Mesothelial cell of epicardium (in vitro differentiated cells): ENCODE data around the gene C19orf85. TPM values are rescaled to one million over a fixed set of nuclear protein-coding genes. Genes with fewer than 3 reads are reported as not detected.

Source experiments
- DNase-seq, 2 experiments: peaks; one replicate each; pipeline ENCODE4 v3.0.0; 2021; ENCODE audit warnings: low spot score in 2 of 2; ENCODE audit not compliant: unreplicated experiment in 2 of 2
- H3K27ac Mint-ChIP-seq: 2 replicates; pipeline ENCODE4 v1.8.0; 2021; ENCODE audit warnings: mixed read lengths
- H3K27me3 Mint-ChIP-seq: 2 replicates; pipeline ENCODE4 v1.8.0; 2021; ENCODE audit warnings: low read depth, mixed read lengths
- H3K36me3 Mint-ChIP-seq: 2 replicates; pipeline ENCODE4 v1.8.0; 2021; ENCODE audit warnings: mixed read lengths
- H3K4me1 Mint-ChIP-seq: 2 replicates; pipeline ENCODE4 v1.8.0; 2021; ENCODE audit warnings: mixed read lengths
- H3K4me3 Mint-ChIP-seq: 2 replicates; pipeline ENCODE4 v1.8.0; 2021; ENCODE audit warnings: mild to moderate bottlenecking, moderate library complexity, mixed read lengths
- H3K9me3 Mint-ChIP-seq: 2 replicates; pipeline ENCODE4 v1.8.0; 2021; ENCODE audit warnings: mixed read lengths
- total RNA-seq: library from RNA; stranded (reverse); gene quantifications from 3 replicates; pipeline ENCODE4 v1.2.1, GENCODE V29; 2021
- TF ChIP-seq, protein P1 (sequence below): fragments of 200-600 bp; sonication (generic); IDR thresholded peaks from one replicate; pipeline ENCODE4 v1.5.0; 2021; ENCODE audit warnings: antibody characterized with exemption; ENCODE audit not compliant: unreplicated experiment

Gene C19orf85
- total RNA-seq, 1 donor from 2014 or later: not detected

DNA sequence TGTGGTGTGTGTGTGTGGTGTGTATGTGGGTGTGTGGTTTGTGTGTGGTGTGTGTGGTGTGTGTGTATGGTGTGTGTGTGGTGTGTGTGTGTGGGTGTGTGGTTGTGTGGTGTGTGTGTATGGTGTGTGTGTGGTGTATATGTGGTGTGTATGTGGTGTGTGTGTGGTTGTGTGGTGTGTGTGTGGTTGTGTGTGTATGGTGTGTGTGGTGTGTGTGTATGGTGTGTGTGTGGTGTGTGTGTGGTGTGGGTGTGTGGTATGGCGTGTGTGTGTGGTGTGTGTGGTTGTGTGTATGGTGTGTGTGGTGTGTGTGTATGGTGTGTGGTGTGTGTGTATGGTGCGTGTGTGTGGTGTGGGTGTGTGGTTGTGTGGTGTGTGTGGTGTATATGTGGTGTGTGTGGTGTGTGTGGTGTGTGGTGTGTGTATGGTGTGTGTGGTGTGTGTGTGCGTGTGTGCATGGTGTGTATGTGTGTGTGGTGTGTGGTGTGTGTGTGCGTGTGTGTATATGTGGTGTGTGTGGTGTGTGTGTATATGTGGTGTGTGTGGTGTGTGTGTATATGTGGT, 30.1 kb downstream of the C19orf85 start:
- no peak for DNase-seq
- Mint-ChIP-seq H3K27ac (no peak overlapping the region), H3K27me3 (peaks cover 28% of the 10 kb centered on the region), H3K9me3 (peaks cover 5% of the 10 kb centered on the region), H3K4me1 (peaks cover 3% of the 10 kb centered on the region), H3K36me3 (no peaks in the 10 kb centered on the region), H3K4me3 (no peak overlapping the region)
- TF ChIP-seq, protein P1, sequence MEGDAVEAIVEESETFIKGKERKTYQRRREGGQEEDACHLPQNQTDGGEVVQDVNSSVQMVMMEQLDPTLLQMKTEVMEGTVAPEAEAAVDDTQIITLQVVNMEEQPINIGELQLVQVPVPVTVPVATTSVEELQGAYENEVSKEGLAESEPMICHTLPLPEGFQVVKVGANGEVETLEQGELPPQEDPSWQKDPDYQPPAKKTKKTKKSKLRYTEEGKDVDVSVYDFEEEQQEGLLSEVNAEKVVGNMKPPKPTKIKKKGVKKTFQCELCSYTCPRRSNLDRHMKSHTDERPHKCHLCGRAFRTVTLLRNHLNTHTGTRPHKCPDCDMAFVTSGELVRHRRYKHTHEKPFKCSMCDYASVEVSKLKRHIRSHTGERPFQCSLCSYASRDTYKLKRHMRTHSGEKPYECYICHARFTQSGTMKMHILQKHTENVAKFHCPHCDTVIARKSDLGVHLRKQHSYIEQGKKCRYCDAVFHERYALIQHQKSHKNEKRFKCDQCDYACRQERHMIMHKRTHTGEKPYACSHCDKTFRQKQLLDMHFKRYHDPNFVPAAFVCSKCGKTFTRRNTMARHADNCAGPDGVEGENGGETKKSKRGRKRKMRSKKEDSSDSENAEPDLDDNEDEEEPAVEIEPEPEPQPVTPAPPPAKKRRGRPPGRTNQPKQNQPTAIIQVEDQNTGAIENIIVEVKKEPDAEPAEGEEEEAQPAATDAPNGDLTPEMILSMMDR: no peak

DNA sequence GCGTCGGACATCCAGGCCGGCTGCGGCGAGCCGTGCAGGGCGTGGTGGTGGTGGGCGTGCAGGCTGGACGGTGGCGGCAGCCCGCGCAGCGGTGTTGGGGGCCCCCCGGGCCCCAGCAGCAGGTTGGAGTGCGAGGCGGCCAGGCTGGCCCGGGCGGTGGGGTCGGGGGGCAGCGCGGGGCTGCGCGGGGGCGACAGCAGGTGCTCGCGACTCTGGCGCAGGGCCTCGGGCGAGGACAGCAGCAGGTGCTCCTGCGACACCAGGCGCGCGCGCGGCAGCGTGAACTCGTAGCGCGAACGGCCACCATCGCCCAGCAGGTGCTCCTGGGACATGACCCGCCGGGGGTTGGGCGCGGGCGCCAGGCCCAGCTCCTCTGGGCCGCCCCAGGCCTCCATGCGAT, 31.3 kb downstream of the C19orf85 start:
- no peaks in the 10 kb centered on the region for H3K4me1 Mint-ChIP-seq
- peaks cover 21% of the 10 kb centered on the region for H3K27me3 Mint-ChIP-seq
- no peak for DNase-seq
- TF ChIP-seq, protein P1: no peak
- no peaks in the 10 kb centered on the region for H3K36me3 Mint-ChIP-seq
- H3K27ac Mint-ChIP-seq: no peak overlapping the region
- H3K9me3 Mint-ChIP-seq: peaks cover 5% of the 10 kb centered on the region
- H3K4me3 Mint-ChIP-seq: no peak overlapping the region

DNA sequence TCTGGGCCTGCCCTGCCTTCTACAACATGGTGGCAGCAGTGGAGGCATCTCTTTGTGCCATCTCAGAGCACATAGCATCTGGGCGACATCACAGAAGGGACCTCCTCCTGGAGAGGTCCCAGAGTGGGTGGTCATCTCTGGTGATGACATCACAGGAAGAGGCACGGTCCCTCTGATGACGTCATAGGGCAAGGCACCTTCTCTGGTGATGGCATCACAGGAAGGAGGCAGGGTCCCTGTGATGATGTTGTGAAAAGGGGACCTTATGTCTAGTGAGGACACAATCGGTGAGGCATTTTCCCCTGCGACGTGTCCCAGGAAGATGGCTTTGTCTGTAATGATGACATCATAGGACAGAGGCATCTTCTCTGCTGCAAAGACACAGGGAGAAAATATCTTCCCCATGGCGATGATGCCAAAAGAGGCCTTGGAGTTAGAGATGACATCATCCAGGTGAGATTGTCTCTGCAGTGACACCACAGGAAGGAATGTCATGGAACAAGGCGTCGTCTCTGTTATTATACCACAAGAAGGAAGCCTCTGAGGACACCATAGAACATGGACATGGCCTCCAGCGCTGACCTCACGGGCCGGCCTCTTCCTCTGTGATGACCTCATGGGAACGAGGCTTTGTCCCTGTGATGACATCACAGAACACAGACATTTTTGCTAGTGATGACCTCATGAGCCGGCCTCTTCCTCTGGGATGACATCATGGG, 32.2 kb downstream of the C19orf85 start:
- H3K27me3 Mint-ChIP-seq: peaks cover 16% of the 10 kb centered on the region
- H3K4me3 Mint-ChIP-seq: no peak overlapping the region
- H3K4me1 Mint-ChIP-seq: no peaks in the 10 kb centered on the region
- H3K27ac Mint-ChIP-seq: no peak overlapping the region
- TF ChIP-seq, protein P1: no peak
- H3K36me3 Mint-ChIP-seq: no peaks in the 10 kb centered on the region
- peaks cover 5% of the 10 kb centered on the region for H3K9me3 Mint-ChIP-seq
- no peak for DNase-seq

DNA sequence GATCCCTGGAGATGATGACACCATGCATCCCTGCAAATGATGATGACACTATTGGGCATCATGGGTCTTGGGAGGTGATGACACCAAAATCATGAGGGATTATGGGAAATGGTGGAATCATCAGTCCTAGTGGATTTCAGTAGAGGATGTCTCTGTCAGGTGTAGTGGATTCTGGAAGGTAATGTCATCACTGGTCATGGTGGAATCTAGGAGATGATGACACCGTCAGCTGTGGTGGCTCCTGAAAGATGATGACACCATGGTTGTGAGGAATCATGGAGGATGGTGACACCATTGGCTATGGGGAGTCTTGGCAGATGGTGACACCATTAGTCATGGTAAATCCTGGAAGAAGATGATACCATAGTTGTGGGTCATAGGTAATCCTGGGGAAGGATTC, 33.4 kb downstream of the C19orf85 start:
- H3K4me3 Mint-ChIP-seq: no peak overlapping the region
- peaks cover 5% of the 10 kb centered on the region for H3K9me3 Mint-ChIP-seq
- no peaks in the 10 kb centered on the region for H3K36me3 Mint-ChIP-seq
- peaks cover 10% of the 10 kb centered on the region for H3K27me3 Mint-ChIP-seq
- H3K27ac Mint-ChIP-seq: no peak overlapping the region
- TF ChIP-seq, protein P1: no peak
- DNase-seq: no peak
- H3K4me1 Mint-ChIP-seq: no peaks in the 10 kb centered on the region

DNA sequence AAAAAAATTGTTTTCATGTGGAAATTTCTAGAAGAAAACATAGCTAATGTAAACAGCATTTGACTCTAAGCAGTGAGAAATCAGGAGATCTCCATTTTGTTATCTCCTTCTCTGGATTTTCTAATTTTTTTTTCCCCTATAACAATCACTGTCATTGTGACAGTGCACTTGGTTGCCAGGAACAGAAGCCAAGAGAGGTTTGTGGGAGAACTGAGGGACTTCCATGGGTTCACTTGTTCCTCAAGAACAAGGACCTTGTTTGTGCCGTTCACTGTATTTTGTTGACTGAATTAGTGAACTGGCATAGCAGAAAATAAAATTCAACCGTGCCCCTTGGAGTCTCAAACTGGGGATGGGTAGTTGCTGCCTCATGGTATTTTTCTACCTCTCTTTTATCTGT, 38.5 kb downstream of the C19orf85 start:
- no peaks in the 10 kb centered on the region for H3K4me1 Mint-ChIP-seq
- H3K4me3 Mint-ChIP-seq: no peak overlapping the region
- H3K36me3 Mint-ChIP-seq: no peaks in the 10 kb centered on the region
- DNase-seq: no peak
- peaks cover 1% of the 10 kb centered on the region for H3K9me3 Mint-ChIP-seq
- peaks cover 34% of the 10 kb centered on the region for H3K27me3 Mint-ChIP-seq
- TF ChIP-seq, protein P1: no peak
- no peak overlapping the region for H3K27ac Mint-ChIP-seq
